Measurements from ENCODE around the gene BMP15. TPM values are rescaled to one million over a fixed set of nuclear protein-coding genes. Genes with fewer than 3 reads are reported as not detected.

The BMP15 gene
- total RNA-seq, 1 donor from 2014 or later = not detected

Other genes starting within 250 kb of the BMP15 start
- gene SHROOM4, start 96.5 kb upstream of the BMP15 start, total RNA-seq = 8.9 TPM

All from left ventricle myocardium superior (tissue), 1 donor.